GM12891 (cell line): ENCODE data around the gene RNF113B.

Source experiments
- DNase-seq: peaks from one replicate; pipeline ENCODE4 v3.0.0; 2011; ENCODE audit warnings: low spot score; ENCODE audit not compliant: insufficient read length
- FAIRE-seq: peaks from 2 replicates; lab custom pipeline; 2011; peaks lifted over from hg19 to GRCh38; lab: Jason Lieb, UNC
- PAX5 ChIP-seq: IDR thresholded peaks from 2 replicates; pipeline ENCODE4 v1.6.1; 2011; ENCODE audit warnings: low read length, moderate library complexity, mild to moderate bottlenecking; ENCODE audit not compliant: insufficient read depth, severe bottlenecking
- POLR2A ChIP-seq: IDR thresholded peaks from 2 replicates; pipeline ENCODE4 v1.6.1; 2011; ENCODE audit warnings: low read depth, low read length, control low read depth
- POLR2AphosphoS5 ChIP-seq: IDR thresholded peaks from 2 replicates; pipeline ENCODE4 v1.6.1; 2011; ENCODE audit warnings: low read depth, low read length, control low read depth
- POU2F2 ChIP-seq: IDR thresholded peaks from 2 replicates; pipeline ENCODE4 v1.6.1; 2011; ENCODE audit warnings: low read depth, mild to moderate bottlenecking, control low read depth, low read length, moderate library complexity
- SPI1 ChIP-seq: IDR thresholded peaks from 2 replicates; pipeline ENCODE4 v1.6.1; 2011; ENCODE audit warnings: low read depth, low read length, control low read depth
- TAF1 ChIP-seq: IDR thresholded peaks from 2 replicates; pipeline ENCODE4 v1.6.1; 2011; ENCODE audit warnings: low read depth, low read length, control low read depth

Gene RNF113B

DNA sequence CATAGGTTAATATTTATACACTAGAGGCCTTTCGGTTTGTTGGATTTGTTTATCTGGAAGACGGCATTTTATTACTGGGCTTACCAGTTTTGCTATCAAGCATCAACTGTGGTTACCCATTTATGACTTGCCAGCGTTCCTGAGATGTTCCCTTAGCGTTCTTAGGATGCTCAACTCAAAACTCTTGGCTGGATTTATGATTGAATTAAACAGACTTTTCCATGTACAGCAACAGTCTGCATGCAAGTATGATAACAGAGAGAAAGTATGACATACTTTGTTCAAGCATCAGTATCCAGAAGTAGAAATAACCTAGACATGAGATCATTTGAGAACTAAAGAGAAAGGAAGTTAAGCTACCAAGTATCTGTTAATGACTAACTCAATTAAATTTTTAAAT is 29.9 kb upstream of the RNF113B start:
- no peak for FAIRE-seq
- DNase-seq = no peak
- TF ChIP-seq POU2F2 (no peak), POLR2A (no peak), PAX5 (no peak), TAF1 (no peak), POLR2AphosphoS5 (no peak), SPI1 (no peak)

GRCh38 chr13:98204546-98204945 is 27.5 kb upstream of the RNF113B start:
- FAIRE-seq = no peak
- no peak for DNase-seq
- TF ChIP-seq POU2F2 (no peak), POLR2AphosphoS5 (no peak), POLR2A (no peak), SPI1 (no peak), PAX5 (no peak)

DNA sequence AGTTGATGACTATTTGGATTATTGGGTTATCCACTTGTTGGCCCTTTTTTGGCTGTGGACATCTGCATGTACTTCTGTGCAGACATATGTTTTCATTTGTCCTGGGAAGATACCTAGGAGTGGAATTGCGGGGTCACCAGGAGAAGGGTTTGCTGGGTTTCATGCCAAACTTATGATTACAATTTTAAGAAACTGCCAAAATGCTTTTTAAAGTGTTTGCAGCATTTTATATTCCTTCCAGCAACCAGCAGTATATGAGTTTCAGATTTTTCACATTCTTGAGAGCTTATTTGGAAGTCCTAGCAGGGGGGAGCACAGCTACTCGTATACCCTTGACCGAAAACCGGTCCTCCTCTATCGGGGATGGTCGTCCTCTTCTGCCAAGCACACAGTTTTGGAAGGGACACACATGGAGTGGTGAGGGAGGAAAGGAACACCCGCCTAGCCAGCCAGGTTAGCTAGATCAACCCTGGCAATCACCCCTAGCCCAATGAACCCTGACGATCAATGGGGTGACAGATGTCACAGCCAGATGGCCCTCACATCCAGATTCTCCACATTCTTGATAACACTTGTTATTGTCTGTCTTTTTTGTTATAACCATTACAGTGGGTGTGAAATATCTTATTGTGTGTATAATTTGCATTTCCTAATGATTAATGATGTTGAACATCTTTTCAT is 26.7 kb upstream of the RNF113B start:
- no peak for TF ChIP-seq POU2F2
- no peak for TF ChIP-seq POLR2A
- TF ChIP-seq TAF1 = no peak
- TF ChIP-seq POLR2AphosphoS5 = no peak
- TF ChIP-seq SPI1 = no peak
- TF ChIP-seq PAX5 = no peak
- no peak for FAIRE-seq
- no peak for DNase-seq

DNA sequence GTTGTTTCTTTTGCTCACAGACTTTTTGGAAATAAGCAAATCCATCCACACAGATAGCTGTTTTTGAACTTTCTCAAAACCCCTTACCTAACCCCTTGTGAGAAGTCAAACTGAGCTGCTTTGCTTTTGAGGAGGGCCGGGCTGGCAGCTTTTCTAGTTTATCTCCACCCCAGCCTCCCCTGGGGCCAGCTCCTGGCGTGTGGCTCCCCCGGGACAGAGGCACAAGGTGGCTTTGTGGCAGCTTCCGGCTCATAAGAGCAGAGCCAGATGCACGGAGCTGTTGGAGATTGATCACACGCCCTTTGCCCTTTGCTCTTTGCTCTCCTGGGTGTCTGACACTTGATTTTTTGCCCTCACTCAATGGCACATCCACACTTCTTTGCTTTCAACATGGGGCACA is 24.9 kb upstream of the RNF113B start:
- FAIRE-seq (no peak), DNase-seq (no peak)
- TF ChIP-seq PAX5 = no peak
- no peak for TF ChIP-seq POU2F2
- TF ChIP-seq SPI1 = no peak
- no peak for TF ChIP-seq POLR2AphosphoS5
- no peak for TF ChIP-seq POLR2A
- no peak for TF ChIP-seq TAF1

- DNase-seq = no peak
- no peak for TF ChIP-seq PAX5
- TF ChIP-seq TAF1 = no peak
- no peak for TF ChIP-seq POLR2A
- no peak for TF ChIP-seq SPI1
- TF ChIP-seq POLR2AphosphoS5 = no peak
- no peak for TF ChIP-seq POU2F2
- FAIRE-seq = no peak
Observed at GRCh38 chr13:98201189-98201588, 24.1 kb upstream of the RNF113B start.

- FAIRE-seq = no peak
- no peak for TF ChIP-seq POU2F2
- TF ChIP-seq PAX5 = no peak
- no peak for TF ChIP-seq POLR2A
- no peak for TF ChIP-seq TAF1
- no peak for TF ChIP-seq SPI1
- no peak for TF ChIP-seq POLR2AphosphoS5
- DNase-seq = no peak
Observed at GRCh38 chr13:98200211-98200878, 23.3 kb upstream of the RNF113B start.

- DNase-seq (no peak), FAIRE-seq (no peak)
- TF ChIP-seq TAF1 (no peak), POU2F2 (no peak), PAX5 (no peak), SPI1 (no peak), POLR2A (no peak), POLR2AphosphoS5 (no peak)
Observed at GRCh38 chr13:98199480-98199879, 22.4 kb upstream of the RNF113B start.

GRCh38 chr13:98198683-98199082 is 21.6 kb upstream of the RNF113B start:
- FAIRE-seq = no peak
- TF ChIP-seq POLR2AphosphoS5 (no peak), TAF1 (no peak), SPI1 (no peak), POU2F2 (no peak), PAX5 (no peak), POLR2A (no peak)

GRCh38 chr13:98195054-98195791 is 18.2 kb upstream of the RNF113B start:
- no peak for DNase-seq
- TF ChIP-seq POLR2AphosphoS5 = no peak
- no peak for TF ChIP-seq POU2F2
- no peak for TF ChIP-seq SPI1
- TF ChIP-seq POLR2A = no peak
- no peak for TF ChIP-seq TAF1
- no peak for TF ChIP-seq PAX5
- no peak for FAIRE-seq

More at GRCh38 chr13:98198683-98199082, 21.6 kb upstream of the RNF113B start:
- no peak for DNase-seq
